Cardiac muscle cell (in vitro differentiated cells and primary cell): ENCODE measurements around the gene UNC5A. TPM values are rescaled to one million over a fixed set of nuclear protein-coding genes. Genes with fewer than 3 reads are reported as not detected.

Source experiments
- DNase-seq, 2 donors: peaks; one replicate each; pipeline versions ENCODE4 v3.0.0 to v3.0.0-alpha.2; 2010 to 2017; ENCODE audit warnings: low read depth in 1 of 2, low spot score in 1 of 2
- H3K27ac ChIP-seq: fragments of 200-600 bp; sonication (generic); 2 replicates; pipeline ENCODE4 v1.5.1; 2016
- H3K27me3 ChIP-seq: fragments of 200-600 bp; sonication (generic); 2 replicates; pipeline ENCODE4 v1.6.0; 2016; ENCODE audit warnings: control low read depth
- H3K36me3 ChIP-seq: fragments of 200-600 bp; sonication (generic); 2 replicates; pipeline ENCODE4 v1.5.1; 2016; ENCODE audit warnings: control low read depth
- H3K4me1 ChIP-seq: fragments of 200-600 bp; sonication (generic); 2 replicates; pipeline ENCODE4 v1.8.1; 2017; ENCODE audit warnings: low read depth, mild to moderate bottlenecking, mixed run types
- H3K4me3 ChIP-seq: fragments of 200-600 bp; sonication (generic); 2 replicates; pipeline ENCODE4 v1.5.1; 2016; ENCODE audit warnings: mild to moderate bottlenecking
- H3K9me3 ChIP-seq: fragments of 200-600 bp; sonication (generic); 2 replicates; pipeline ENCODE4 v1.5.1; 2017; ENCODE audit warnings: low read depth, mild to moderate bottlenecking, control low read depth
- CTCF ChIP-seq: IDR thresholded peaks from 2 replicates; pipeline ENCODE4 v1.5.1; 2012; ENCODE audit warnings: low read depth, mild to moderate bottlenecking, low read length
- polyA plus RNA-seq: library from polyadenylated mRNA; unstranded; fragments of >200 nt; fragmentation: Nextera tagmentation; extraction: Ambion mirVana; gene quantifications from 2 replicates; pipeline ENCODE4 v1.2.1, GENCODE V29; 2016
- total RNA-seq: library from RNA; depleted of rRNA; stranded (reverse); fragments of >200 nt; gene quantifications from 2 replicates; pipeline ENCODE4 v1.2.3, GENCODE V29; 2016

The UNC5A gene
- total and polyA plus RNA-seq, 2 experiments from 2014 or later = 0.26 to 0.86 TPM

- TF ChIP-seq CTCF = no peak
- Histone ChIP-seq H3K9me3 (no peaks in the 10 kb centered on the region), H3K4me3 (no peak overlapping the region), H3K4me1 (no peaks in the 10 kb centered on the region), H3K27ac (no peak overlapping the region), H3K36me3 (no peaks in the 10 kb centered on the region), H3K27me3 (no peaks in the 10 kb centered on the region)
- no peak for DNase-seq
These were observed 46.4 kb downstream of the UNC5A start for GRCh38 chr5:176856746-176857145.

- no peak for DNase-seq
- H3K9me3 ChIP-seq = no peaks in the 10 kb centered on the region
- H3K4me3 ChIP-seq = no peak overlapping the region
- no peak for TF ChIP-seq CTCF
- H3K27me3 ChIP-seq = no peaks in the 10 kb centered on the region
- H3K27ac ChIP-seq = no peak overlapping the region
- H3K4me1 ChIP-seq = no peaks in the 10 kb centered on the region
- H3K36me3 ChIP-seq = no peaks in the 10 kb centered on the region
These were observed 47.0 kb downstream of the UNC5A start for GRCh38 chr5:176857216-176857893.

- Histone ChIP-seq H3K9me3 (no peaks in the 10 kb centered on the region), H3K4me3 (no peak overlapping the region), H3K27me3 (no peaks in the 10 kb centered on the region), H3K4me1 (no peaks in the 10 kb centered on the region), H3K27ac (no peak overlapping the region), H3K36me3 (no peaks in the 10 kb centered on the region)
- DNase-seq = no peak
- no peak for TF ChIP-seq CTCF
These were observed 47.5 kb downstream of the UNC5A start for GRCh38 chr5:176857894-176858273.

GRCh38 chr5:176859916-176860315 is 49.6 kb downstream of the UNC5A start:
- Histone ChIP-seq H3K27me3 (no peaks in the 10 kb centered on the region), H3K4me3 (no peak overlapping the region), H3K36me3 (no peaks in the 10 kb centered on the region), H3K9me3 (no peaks in the 10 kb centered on the region), H3K27ac (no peak overlapping the region), H3K4me1 (peaks cover 6% of the 10 kb centered on the region)
- no peak for DNase-seq
- TF ChIP-seq CTCF = no peak

GRCh38 chr5:176860381-176860780 is 50.0 kb downstream of the UNC5A start:
- Histone ChIP-seq H3K27ac (no peak overlapping the region), H3K4me1 (peaks cover 6% of the 10 kb centered on the region), H3K4me3 (no peak overlapping the region), H3K9me3 (no peaks in the 10 kb centered on the region), H3K36me3 (no peaks in the 10 kb centered on the region), H3K27me3 (peaks cover 1% of the 10 kb centered on the region)
- TF ChIP-seq CTCF = no peak
- no peak for DNase-seq
